Motor neuron (in vitro differentiated cells): Measurements from ENCODE around the gene ZMIZ1. TPM values are rescaled to one million over a fixed set of nuclear protein-coding genes. Genes with fewer than 3 reads are reported as not detected.

ENCODE experiments used
- ATAC-seq, 8 experiments: fragments of 200-7000 bp; cut with Tn5 transposase; replicated peaks in 6 of 8; 2 replicates each; pipeline ENCODE4 v1.8.0; 2021; ENCODE audit warnings: mild to moderate bottlenecking in 8 of 8, moderate library complexity in 8 of 8
- H3K27ac ChIP-seq, 2 donors: fragments of 250-450 bp; sonication (Bioruptor Pico); 2 replicates each; pipeline ENCODE4 v1.9.0; 2021; ENCODE audit warnings: antibody characterized with exemption in 2 of 2, mild to moderate bottlenecking in 2 of 2, moderate library complexity in 1 of 2
- H3K4me1 ChIP-seq, 2 donors: fragments of 250-450 bp; sonication (Bioruptor Pico); replicated peaks in 1 of 2; 2 replicates each; pipeline ENCODE4 v1.6.1; 2021; ENCODE audit warnings: antibody characterized with exemption in 2 of 2, mild to moderate bottlenecking in 2 of 2, moderate library complexity in 1 of 2
- H3K4me3 ChIP-seq, 5 donors: fragments of 250-450 bp; sonication (Bioruptor Pico); 2 replicates each; pipeline ENCODE4 v1.9.0; 2021; ENCODE audit warnings: antibody characterized with exemption in 5 of 5, mild to moderate bottlenecking in 5 of 5, moderate library complexity in 4 of 5
- WGBS, 10 experiments: fragments of 450-650 bp; shearing (Covaris generic); methylation state at CpG; one replicate each; pipeline ENCODE4 v1.0.0; 2022; 5-methylcytosine and 5-hydroxymethylcytosine counted together
- in situ Hi-C, 9 experiments: fragments of 400-800 bp; cut with MboI; loops; one replicate each; pipeline ENCODE4 v1.15.0; 2021; ENCODE audit warnings: low sequenced_read_pairs in 9 of 9, low pct_unique_long_range_greater_than_20kb in 2 of 9; ENCODE audit not compliant: unreplicated experiment in 9 of 9
- total RNA-seq, 8 experiments: library from RNA; unstranded; fragments of 300-600 nt; gene quantifications; 2 replicates each; pipeline versions ENCODE4 v1.2.3 to v1.2.4, GENCODE V29; 2022

Gene ZMIZ1
- total RNA-seq, 8 experiments from 2014 or later = 15.8 to 79.9 (median 50.0) TPM

- H3K4me3 ChIP-seq = peak overlapping the region in 1 of 5 donors; percentile 1
- ATAC-seq = peak in 5 of 8 experiments; percentile 27 to 44 (median 42)
- H3K4me1 ChIP-seq = peaks cover 71 to 74% of the 10 kb centered on the region in 2 donors
- H3K27ac ChIP-seq = peak overlapping the region; percentile 89 to 98
- WGBS, 10 experiments = 19 to 100% (median 52%) methylated on average over 1 to 6 of the region's 22 CpGs; no CpG with 5 or more reads in 4 of the 10 experiments
- in situ Hi-C loops = loop anchor here in 1 of 9 experiments (25.0 kb wide), 1 partner anchor 1161 kb away; no protein-coding TSS in a partner anchor
Measured at GRCh38 chr10:79223091-79224048, 154.6 kb downstream of the ZMIZ1 start.

GRCh38 chr10:79224263-79224949 is 155.6 kb downstream of the ZMIZ1 start:
- in situ Hi-C loops = loop anchor here in 1 of 9 experiments (25.0 kb wide), 1 partner anchor 1162 kb away; no protein-coding TSS in a partner anchor
- H3K4me3 ChIP-seq = no peak overlapping the region
- 41 to 100% (median 83%) methylated on average over 2 to 7 of the region's 11 CpGs; no CpG with 5 or more reads in 5 of the 10 experiments for WGBS, 10 experiments
- no peak for ATAC-seq
- peaks cover 71 to 74% of the 10 kb centered on the region in 2 donors for H3K4me1 ChIP-seq
- peak overlapping the region; percentile 89 to 98 for H3K27ac ChIP-seq

- in situ Hi-C loops = loop anchor here in 2 of 9 experiments (25.0 kb wide), 2 partner anchors 1163 to 1188 kb away; partner anchors contain the start of genes POLR3A (in 1 of the 2) and RPS24 (in 1 of the 2)
- ATAC-seq = no peak
- Histone ChIP-seq H3K4me3 (no peak overlapping the region), H3K27ac (peak overlapping the region in 1 of 2 donors; percentile 98), H3K4me1 (peaks cover 71 to 74% of the 10 kb centered on the region in 2 donors)
- 80 to 100% (median 98%) methylated on average over 1 to 5 of the region's 5 CpGs; no CpG with 5 or more reads in 2 of the 10 experiments for WGBS, 10 experiments
Measured at GRCh38 chr10:79224992-79225391, 156.2 kb downstream of the ZMIZ1 start.

GRCh38 chr10:79226391-79227245 is 157.9 kb downstream of the ZMIZ1 start:
- in situ Hi-C loops = loop anchor here in 1 of 9 experiments (25.0 kb wide), 1 partner anchor 1189 kb away; the partner anchor contains the start of genes POLR3A and RPS24
- ATAC-seq = no peak
- WGBS, 10 experiments = 60 to 100% (median 93%) methylated on average over 1 to 4 of the region's 4 CpGs; no CpG with 5 or more reads in 5 of the 10 experiments
- Histone ChIP-seq H3K4me1 (peaks cover 70% of the 10 kb centered on the region in 2 donors), H3K4me3 (no peak overlapping the region), H3K27ac (no peak overlapping the region)

GRCh38 chr10:79229071-79229541 is 160.3 kb downstream of the ZMIZ1 start:
- WGBS, 10 experiments = 40 to 100% (median 68%) methylated on average over 1 to 3 of the region's 5 CpGs; no CpG with 5 or more reads in 5 of the 10 experiments
- peak in 6 of 8 experiments; percentile 12 to 47 (median 27) for ATAC-seq
- in situ Hi-C loops = loop anchor here in 1 of 9 experiments (25.0 kb wide), 1 partner anchor 1192 kb away; the partner anchor contains the start of genes POLR3A and RPS24
- Histone ChIP-seq H3K27ac (peak overlapping the region; percentile 84 to 86), H3K4me3 (no peak overlapping the region), H3K4me1 (peaks cover 45% of the 10 kb centered on the region in 2 donors)

- peak overlapping the region; percentile 84 to 86 for H3K27ac ChIP-seq
- in situ Hi-C loops = loop anchor here in 1 of 9 experiments (25.0 kb wide), 1 partner anchor 1193 kb away; the partner anchor contains the start of genes POLR3A and RPS24
- WGBS, 10 experiments = 68 to 100% methylated on average over 1 to 2 of the region's 12 CpGs; no CpG with 5 or more reads in 8 of the 10 experiments
- ATAC-seq = peak in 4 of 8 experiments; percentile 4 to 23 (median 17)
- peak overlapping the region in 2 of 5 donors; percentile 19 to 21 for H3K4me3 ChIP-seq
- peaks cover 38% of the 10 kb centered on the region in 2 donors for H3K4me1 ChIP-seq
Measured at GRCh38 chr10:79229830-79230327, 161.1 kb downstream of the ZMIZ1 start.

GRCh38 chr10:79230328-79230830 is 161.6 kb downstream of the ZMIZ1 start:
- peak overlapping the region; percentile 84 to 86 for H3K27ac ChIP-seq
- 33 to 57% (median 40%) methylated on average over 1 to 12 of the region's 16 CpGs; no CpG with 5 or more reads in 5 of the 10 experiments for WGBS, 10 experiments
- H3K4me3 ChIP-seq = peak overlapping the region in 2 of 5 donors; percentile 19 to 21
- ATAC-seq = peak in 5 of 8 experiments; percentile 89 to 92 (median 90)
- peaks cover 37 to 40% of the 10 kb centered on the region in 2 donors for H3K4me1 ChIP-seq
- in situ Hi-C loops = loop anchor here in 1 of 9 experiments (25.0 kb wide), 1 partner anchor 1193 kb away; the partner anchor contains the start of genes POLR3A and RPS24

DNA sequence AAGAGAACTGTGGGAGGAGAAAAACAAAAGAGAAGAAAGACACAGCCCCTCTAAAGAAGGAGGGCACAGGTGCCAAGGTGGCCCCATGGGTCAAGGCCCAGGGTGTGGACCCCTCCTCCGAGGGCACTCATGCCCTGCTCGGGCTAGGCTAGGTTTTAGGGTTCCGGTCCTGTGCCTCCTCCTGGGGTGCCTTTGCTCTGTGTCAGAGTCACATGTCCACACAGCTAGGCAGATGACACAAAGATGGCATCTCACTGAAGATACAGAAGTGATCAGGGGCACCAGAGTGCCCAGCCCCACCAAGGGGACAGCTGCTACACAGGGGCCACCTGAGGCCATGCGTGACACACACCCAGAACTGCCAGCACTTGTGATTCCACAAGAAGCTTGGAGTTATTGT is 162.1 kb downstream of the ZMIZ1 start:
- Histone ChIP-seq H3K4me3 (peak overlapping the region in 1 of 5 donors; percentile 21), H3K4me1 (peaks cover 41 to 45% of the 10 kb centered on the region in 2 donors), H3K27ac (peak overlapping the region; percentile 84 to 86)
- in situ Hi-C loops = loop anchor here in 1 of 9 experiments (25.0 kb wide), 1 partner anchor 1194 kb away; the partner anchor contains the start of genes POLR3A and RPS24
- 80 to 90% (median 82%) methylated on average over 1 to 4 of the region's 4 CpGs; no CpG with 5 or more reads in 6 of the 10 experiments for WGBS, 10 experiments
- ATAC-seq = peak in 1 of 8 experiments; percentile 5

GRCh38 chr10:79231908-79232307 is 163.1 kb downstream of the ZMIZ1 start:
- no peak overlapping the region for H3K4me3 ChIP-seq
- in situ Hi-C loops = loop anchor here in 1 of 9 experiments (25.0 kb wide), 1 partner anchor 1195 kb away; the partner anchor contains the start of genes POLR3A and RPS24
- H3K4me1 ChIP-seq = peaks cover 52 to 56% of the 10 kb centered on the region in 2 donors
- no peak overlapping the region for H3K27ac ChIP-seq
- WGBS, 10 experiments = 83 to 100% (median 94%) methylated on average over 1 to 3 of the region's 3 CpGs; no CpG with 5 or more reads in 5 of the 10 experiments
- no peak for ATAC-seq

- no peak for ATAC-seq
- Histone ChIP-seq H3K4me1 (peaks cover 60 to 61% of the 10 kb centered on the region in 2 donors), H3K27ac (no peak overlapping the region), H3K4me3 (no peak overlapping the region)
- in situ Hi-C loops = loop anchor here in 1 of 9 experiments (25.0 kb wide), 1 partner anchor 1196 kb away; the partner anchor contains the start of genes POLR3A and RPS24
- WGBS, 10 experiments = 60 to 100% (median 77%) methylated on average over 1 to 3 of the region's 3 CpGs; no CpG with 5 or more reads in 6 of the 10 experiments
Measured at GRCh38 chr10:79232864-79233263, 164.1 kb downstream of the ZMIZ1 start.
